Fibroblast of skin of abdomen (primary cell): ENCODE data around the gene FOXN4.

Experiments
- DNase-seq: peaks from one replicate; pipeline ENCODE4 v3.0.0-alpha.2; 2013

Gene FOXN4

GRCh38 chr12:109255377-109255776 is 53.7 kb downstream of the FOXN4 start:
- DNase-seq, result no peak

GRCh38 chr12:109253913-109254544 is 55.1 kb downstream of the FOXN4 start:
- no peak for DNase-seq

GRCh38 chr12:109252799-109253198 is 56.3 kb downstream of the FOXN4 start:
- DNase-seq, result no peak

GRCh38 chr12:109250523-109250922 is 58.6 kb downstream of the FOXN4 start:
- DNase-seq, result no peak

GRCh38 chr12:109247831-109248654 is 61.0 kb downstream of the FOXN4 start:
- no peak for DNase-seq

- DNase-seq, result no peak
These were observed 62.9 kb downstream of the FOXN4 start for GRCh38 chr12:109246221-109246620.

- DNase-seq, result no peak
These were observed 65.0 kb downstream of the FOXN4 start for GRCh38 chr12:109244073-109244472.

- no peak for DNase-seq
These were observed 67.1 kb downstream of the FOXN4 start for GRCh38 chr12:109241936-109242335.

GRCh38 chr12:109240365-109240764 is 68.7 kb downstream of the FOXN4 start:
- DNase-seq, result no peak

GRCh38 chr12:109239691-109240090 is 69.4 kb downstream of the FOXN4 start:
- DNase-seq, result no peak

GRCh38 chr12:109239179-109239578 is 69.9 kb downstream of the FOXN4 start:
- no peak for DNase-seq

GRCh38 chr12:109236257-109236656 is 72.8 kb downstream of the FOXN4 start:
- DNase-seq, result no peak

- no peak for DNase-seq
These were observed 75.1 kb downstream of the FOXN4 start for GRCh38 chr12:109234012-109234411.

- no peak for DNase-seq
These were observed 76.4 kb downstream of the FOXN4 start for GRCh38 chr12:109232731-109233130.

- no peak for DNase-seq
These were observed 78.9 kb downstream of the FOXN4 start for GRCh38 chr12:109230193-109230592.

- DNase-seq, result no peak
These were observed 80.4 kb downstream of the FOXN4 start for GRCh38 chr12:109228664-109229063.
